ENCODE data around the gene IDUA.
"Not testable (repeated sequence)": the region's sequence is repeated elsewhere in the genome, so short reads cannot be mapped to it uniquely, and the experiment has no call there.

IDUA gene

GRCh38 chr4:967113-968104 is 19.4 kb upstream of the IDUA start:
- no peak for DNase-seq (ENCODE audit: low spot score)

GRCh38 chr4:968221-968620 is 18.6 kb upstream of the IDUA start:
- DNase-seq (ENCODE audit: low spot score) = no peak

- no peak for DNase-seq (ENCODE audit: low spot score)
Measured at GRCh38 chr4:968621-969394, 18.0 kb upstream of the IDUA start.

- no peak for DNase-seq (ENCODE audit: low spot score)
Measured at GRCh38 chr4:970046-970745, 16.6 kb upstream of the IDUA start.

- DNase-seq (ENCODE audit: low spot score) = peak; percentile 30
Measured at GRCh38 chr4:970854-971520, 15.9 kb upstream of the IDUA start.

GRCh38 chr4:971666-972500 is 15.0 kb upstream of the IDUA start:
- no peak for DNase-seq (ENCODE audit: low spot score)

GRCh38 chr4:972651-973424 is 14.0 kb upstream of the IDUA start:
- peak; percentile 47 for DNase-seq (ENCODE audit: low spot score)

- peak; percentile 82 for DNase-seq (ENCODE audit: low spot score)
Measured at GRCh38 chr4:973431-974397, 13.1 kb upstream of the IDUA start, which contains the start of gene DGKQ. DGKQ (minus strand) TSS chr4:973569; CDS start chr4:973482, 87 bp downstream.

GRCh38 chr4:974668-975067 is 12.2 kb upstream of the IDUA start:
- DNase-seq (ENCODE audit: low spot score) = no peak

- DNase-seq (ENCODE audit: low spot score) = not testable (repeated sequence)
Measured at GRCh38 chr4:976016-976415, 10.8 kb upstream of the IDUA start.

GRCh38 chr4:978957-979701 is 7.7 kb upstream of the IDUA start:
- peak; percentile 29 for DNase-seq (ENCODE audit: low spot score)

- DNase-seq (ENCODE audit: low spot score) = no peak
Measured at GRCh38 chr4:982291-982690, 4.6 kb upstream of the IDUA start.

- DNase-seq (ENCODE audit: low spot score) = no peak
Measured at GRCh38 chr4:982814-983213, 4.0 kb upstream of the IDUA start.

GRCh38 chr4:984336-985054 is 2.3 kb upstream of the IDUA start:
- no peak for DNase-seq (ENCODE audit: low spot score)

GRCh38 chr4:985123-985830 is 1.6 kb upstream of the IDUA start:
- DNase-seq (ENCODE audit: low spot score) = peak; percentile 53

GRCh38 chr4:986428-986878 is 391 bp upstream of the IDUA start:
- no peak for DNase-seq (ENCODE audit: low spot score)

All from NAMALWA (cell line).